Hepatocyte (in vitro differentiated cells): Measurements from ENCODE around the gene IKZF3.

Experiments used
- CTCF ChIP-seq: fragments of 200-600 bp; sonication (generic); IDR thresholded peaks from 2 replicates; pipeline ENCODE4 v1.5.1; 2016; ENCODE audit warnings: antibody characterized with exemption, mild to moderate bottlenecking; ENCODE audit not compliant: poor library complexity
- EZH2 ChIP-seq: fragments of 200-600 bp; sonication (generic); IDR thresholded peaks from 2 replicates; pipeline ENCODE4 v1.6.1; 2016; ENCODE audit warnings: antibody characterized with exemption, mild to moderate bottlenecking, borderline replicate concordance

GRCh38 chr17:39726617-39727016 is 137.5 kb downstream of the IKZF3 start:
- TF ChIP-seq CTCF (no peak), EZH2 (no peak)
